ENCODE measurements around the gene RPRD2. TPM values are rescaled to one million over a fixed set of nuclear protein-coding genes. Genes with fewer than 3 reads are reported as not detected.

RPRD2 gene
- total RNA-seq, 1 donor from 2014 or later = 32.0 TPM

GRCh38 chr1:150513351-150513791, 149.4 kb downstream of the RPRD2 start:
- intact Hi-C loops (cut with DNase I) = no loop called here

GRCh38 chr1:150514260-150514659, 150.3 kb downstream of the RPRD2 start:
- Histone ChIP-seq H3K36me3 (no peaks in the 10 kb centered on the region), H3K27me3 (ENCODE audit: low read depth) (no peaks in the 10 kb centered on the region), H3K27ac (no peak overlapping the region), H3K4me3 (no peak overlapping the region), H3K9me3 (no peaks in the 10 kb centered on the region), H3K4me1 (peaks cover 12% of the 10 kb centered on the region)
- ATAC-seq (no peak), DNase-seq (no peak)
- no peak for TF ChIP-seq CTCF (IDR thresholded peaks at IDR 0.05)
- intact Hi-C loops (cut with DNase I) = no loop called here

More at GRCh38 chr1:150513351-150513791, 149.4 kb downstream of the RPRD2 start:
- H3K36me3 ChIP-seq = no peaks in the 10 kb centered on the region
- ATAC-seq = no peak
- peaks cover 21% of the 10 kb centered on the region for H3K4me1 ChIP-seq
- no peak for DNase-seq
- no peak overlapping the region for H3K4me3 ChIP-seq
- no peak for TF ChIP-seq CTCF (IDR thresholded peaks at IDR 0.05)
- no peaks in the 10 kb centered on the region for H3K27me3 ChIP-seq (ENCODE audit: low read depth)
- no peaks in the 10 kb centered on the region for H3K9me3 ChIP-seq
- H3K27ac ChIP-seq = no peak overlapping the region

- H3K27ac ChIP-seq = peak overlapping the region; percentile 83
- ATAC-seq (no peak), DNase-seq (no peak)
- H3K4me1 ChIP-seq = peaks cover 10% of the 10 kb centered on the region
- H3K4me3 ChIP-seq = peak overlapping the region; percentile 76
- no peak for TF ChIP-seq CTCF (IDR thresholded peaks at IDR 0.05)
- intact Hi-C loops (cut with DNase I) = no loop called here
- no peaks in the 10 kb centered on the region for H3K36me3 ChIP-seq
- no peaks in the 10 kb centered on the region for H3K9me3 ChIP-seq
- no peaks in the 10 kb centered on the region for H3K27me3 ChIP-seq (ENCODE audit: low read depth)
Observed at GRCh38 chr1:150514913-150515327, 151.0 kb downstream of the RPRD2 start.

- no peaks in the 10 kb centered on the region for H3K36me3 ChIP-seq
- peak within 1 kb of the TSS; percentile 76 for H3K4me3 ChIP-seq
- H3K27ac ChIP-seq = peak within 1 kb of the TSS; percentile 83
- H3K4me1 ChIP-seq = peaks cover 10% of the 10 kb centered on the region
- intact Hi-C loops (cut with DNase I) = no loop called here
- no peak for TF ChIP-seq CTCF (IDR thresholded peaks at IDR 0.05)
- no peaks in the 10 kb centered on the region for H3K9me3 ChIP-seq
- H3K27me3 ChIP-seq (ENCODE audit: low read depth) = no peaks in the 10 kb centered on the region
- ATAC-seq = peak; percentile 99
- peak; percentile 99 for DNase-seq
Observed at GRCh38 chr1:150515328-150516049, 151.5 kb downstream of the RPRD2 start, which contains the start of gene FALEC. FALEC (plus strand) TSS chr1:150515752.

- Histone ChIP-seq H3K27me3 (ENCODE audit: low read depth) (no peaks in the 10 kb centered on the region), H3K36me3 (no peaks in the 10 kb centered on the region), H3K4me3 (peak overlapping the region; percentile 76), H3K9me3 (no peaks in the 10 kb centered on the region), H3K4me1 (peaks cover 10% of the 10 kb centered on the region), H3K27ac (peak overlapping the region; percentile 83)
- DNase-seq (no peak), ATAC-seq (peak; percentile 2 to 16)
- no peak for TF ChIP-seq CTCF (IDR thresholded peaks at IDR 0.05)
- intact Hi-C loops (cut with DNase I) = no loop called here
Observed at GRCh38 chr1:150516050-150516591, 152.2 kb downstream of the RPRD2 start.

Measured in lower lobe of right lung (tissue), 2 donors.